MCF 10A (cell line): Measurements from ENCODE around the gene OR5B2. TPM values are rescaled to one million over a fixed set of nuclear protein-coding genes. Genes with fewer than 3 reads are reported as not detected.

Experiments used
- BruUV-seq: library from RNA; stranded (reverse); fragments of 400-500 nt; replicated peaks from 2 replicates; lab custom pipeline; 2021; lab: Mats Ljungman, UMichigan
- CTCF ChIA-PET: fragments of 300-600 bp; sonication (Branson Sonifier 250); formaldehyde crosslinking; extraction: SDS; loops from one replicate; lab custom pipeline; 2021; ENCODE audit warnings: antibody characterized with exemption, inconsistent platforms; lab: Yijun Ruan, JAX
- POLR2A ChIA-PET: fragments of 300-600, 350-650 bp; sonication (Branson Sonifier 250); formaldehyde crosslinking; extraction: SDS; loops from one replicate; lab custom pipeline; 2020; ENCODE audit warnings: antibody characterized with exemption, inconsistent platforms; lab: Yijun Ruan, JAX
- DNase-seq: peaks from one replicate; pipeline ENCODE4 v3.0.0-alpha.2; 2018; ENCODE audit not compliant: unreplicated experiment
- H3K27ac Mint-ChIP-seq: one replicate; pipeline ENCODE4 v1.8.0; 2022; ENCODE audit warnings: mild to moderate bottlenecking, low read depth, mixed read lengths; ENCODE audit not compliant: unreplicated experiment
- H3K27me3 Mint-ChIP-seq: one replicate; pipeline ENCODE4 v1.8.0; 2022; ENCODE audit warnings: mixed read lengths; ENCODE audit not compliant: insufficient read depth, unreplicated experiment
- H3K36me3 Mint-ChIP-seq: one replicate; pipeline ENCODE4 v1.8.0; 2022; ENCODE audit warnings: mild to moderate bottlenecking, moderate library complexity, mixed read lengths; ENCODE audit not compliant: insufficient read depth, unreplicated experiment
- H3K4me1 Mint-ChIP-seq: one replicate; pipeline ENCODE4 v1.8.0; 2022; ENCODE audit warnings: mixed read lengths; ENCODE audit not compliant: insufficient read depth, unreplicated experiment
- H3K4me3 Mint-ChIP-seq: one replicate; pipeline ENCODE4 v1.8.0; 2022; ENCODE audit warnings: mild to moderate bottlenecking, moderate library complexity, mixed read lengths; ENCODE audit not compliant: unreplicated experiment
- H3K9me3 Mint-ChIP-seq: one replicate; pipeline ENCODE4 v1.8.0; 2022; ENCODE audit warnings: mixed read lengths; ENCODE audit not compliant: unreplicated experiment
- CTCF ChIP-seq: fragments of 200-600 bp; IDR thresholded peaks from one replicate; pipeline ENCODE4 v1.8.0; 2022; ENCODE audit warnings: antibody characterized with exemption, mild to moderate bottlenecking; ENCODE audit not compliant: unreplicated experiment
- intact Hi-C: fragments of 100-400 bp; cut with micrococcal nuclease; formaldehyde crosslinking; loops from 2 replicates; pipeline ENCODE4 v1.14.1; 2022
- total RNA-seq: library from RNA; stranded (reverse); gene quantifications from 2 replicates; pipeline ENCODE4 v1.2.3, GENCODE V29; 2022

The OR5B2 gene
- total RNA-seq, 1 experiment from 2014 or later, result not detected

- Mint-ChIP-seq H3K4me1 (peaks cover 10% of the 10 kb centered on the region), H3K9me3 (peaks cover 4% of the 10 kb centered on the region), H3K27ac (no peak overlapping the region), H3K4me3 (no peak overlapping the region), H3K36me3 (no peaks in the 10 kb centered on the region), H3K27me3 (no peaks in the 10 kb centered on the region)
- intact Hi-C loops, result no loop called here
- BruUV-seq, result no TSS peak
- DNase-seq, result no peak
- CTCF ChIA-PET, result no interaction called here
- no peak for TF ChIP-seq CTCF
- POLR2A ChIA-PET, result no interaction called here
Observed at GRCh38 chr11:58392746-58393145, 35.2 kb downstream of the OR5B2 start.

GRCh38 chr11:58391879-58392278, 36.0 kb downstream of the OR5B2 start:
- peaks cover 4% of the 10 kb centered on the region for H3K9me3 Mint-ChIP-seq
- H3K4me3 Mint-ChIP-seq, result no peak overlapping the region
- no peak overlapping the region for H3K27ac Mint-ChIP-seq
- H3K27me3 Mint-ChIP-seq, result no peaks in the 10 kb centered on the region
- intact Hi-C loops, result no loop called here
- no peak for DNase-seq
- H3K36me3 Mint-ChIP-seq, result no peaks in the 10 kb centered on the region
- ChIA-PET CTCF (no interaction called here), POLR2A (no interaction called here)
- BruUV-seq, result no TSS peak
- H3K4me1 Mint-ChIP-seq, result peaks cover 10% of the 10 kb centered on the region
- no peak for TF ChIP-seq CTCF

- peaks cover 4% of the 10 kb centered on the region for H3K9me3 Mint-ChIP-seq
- intact Hi-C loops, result no loop called here
Observed at GRCh38 chr11:58390551-58391063, 37.3 kb downstream of the OR5B2 start.

More at GRCh38 chr11:58390551-58391063, 37.3 kb downstream of the OR5B2 start:
- H3K27ac Mint-ChIP-seq, result no peak overlapping the region
- H3K36me3 Mint-ChIP-seq, result no peaks in the 10 kb centered on the region
- CTCF ChIA-PET, result no interaction called here
- no peaks in the 10 kb centered on the region for H3K27me3 Mint-ChIP-seq
- no peak for DNase-seq
- BruUV-seq, result no TSS peak
- no peak for TF ChIP-seq CTCF
- H3K4me3 Mint-ChIP-seq, result no peak overlapping the region
- POLR2A ChIA-PET, result no interaction called here
- peaks cover 10% of the 10 kb centered on the region for H3K4me1 Mint-ChIP-seq

Other genes starting within 250 kb of the OR5B2 start
- not detected in 2 replicates for gene OR9Q2, start 239.1 kb downstream of the OR5B2 start, total RNA-seq
- gene OR1S2, start 224.0 kb downstream of the OR5B2 start, total RNA-seq, result not detected in 2 replicates
- not detected in 2 replicates for gene OR1S1, start 215.4 kb downstream of the OR5B2 start, total RNA-seq
- not detected in 2 replicates for gene OR10Q1, start 199.2 kb downstream of the OR5B2 start, total RNA-seq
- gene OR10W1, start 159.9 kb downstream of the OR5B2 start, total RNA-seq, result not detected in 2 replicates
- not detected in 2 replicates for gene OR5B17, start 69.1 kb downstream of the OR5B2 start, total RNA-seq
- not detected in 2 replicates for gene OR5B3, start 21.2 kb downstream of the OR5B2 start, total RNA-seq
- gene OR5B12, start 14.1 kb upstream of the OR5B2 start, total RNA-seq, result not detected in 2 replicates
- gene OR5B21, start 80.0 kb upstream of the OR5B2 start, total RNA-seq, result not detected in 2 replicates
- gene LPXN, start 147.7 kb upstream of the OR5B2 start, total RNA-seq, result 7.6 and 7.8 TPM in 2 replicates
- 72.9 and 86.2 TPM in 2 replicates for gene ZFP91, start 150.9 kb upstream of the OR5B2 start, total RNA-seq
- gene CNTF, start 194.5 kb upstream of the OR5B2 start, total RNA-seq, result 2.4 and 2.9 TPM in 2 replicates